HG02943 (cell line): ENCODE results near the gene SLC13A5.

Experiments
- ATAC-seq: cut with Tn5 transposase; IDR thresholded peaks from one replicate; pipeline ENCODE4 v1.9.1; 2021; ENCODE audit warnings: mild to moderate bottlenecking, low read depth, moderate library complexity; ENCODE audit not compliant: unreplicated experiment

The SLC13A5 gene

GRCh38 chr17:6684881-6685767 is 28.0 kb downstream of the SLC13A5 start:
- no peak for ATAC-seq

GRCh38 chr17:6684460-6684783 is 28.7 kb downstream of the SLC13A5 start:
- ATAC-seq = no peak

GRCh38 chr17:6683730-6684459 is 29.3 kb downstream of the SLC13A5 start:
- ATAC-seq = no peak

GRCh38 chr17:6683081-6683684 is 30.0 kb downstream of the SLC13A5 start:
- no peak for ATAC-seq

GRCh38 chr17:6682339-6682738 is 30.8 kb downstream of the SLC13A5 start:
- ATAC-seq = no peak

GRCh38 chr17:6681671-6682070 is 31.5 kb downstream of the SLC13A5 start:
- ATAC-seq = no peak

- no peak for ATAC-seq
Observed at GRCh38 chr17:6681176-6681575, 32.0 kb downstream of the SLC13A5 start.

- ATAC-seq = no peak
Observed at GRCh38 chr17:6679241-6679640, 33.9 kb downstream of the SLC13A5 start.

- no peak for ATAC-seq
Observed at GRCh38 chr17:6677946-6678345, 35.2 kb downstream of the SLC13A5 start.

GRCh38 chr17:6677158-6677831 is 35.9 kb downstream of the SLC13A5 start:
- no peak for ATAC-seq

- ATAC-seq = no peak
Observed at GRCh38 chr17:6676802-6677157, 36.4 kb downstream of the SLC13A5 start.

- no peak for ATAC-seq
Observed at GRCh38 chr17:6675201-6675825, 37.9 kb downstream of the SLC13A5 start.

- no peak for ATAC-seq
Observed at GRCh38 chr17:6674586-6674985, 38.6 kb downstream of the SLC13A5 start.

- ATAC-seq = no peak
Observed at GRCh38 chr17:6671431-6671830, 41.7 kb downstream of the SLC13A5 start.

GRCh38 chr17:6670999-6671398 is 42.2 kb downstream of the SLC13A5 start:
- ATAC-seq = no peak

GRCh38 chr17:6670571-6670970 is 42.6 kb downstream of the SLC13A5 start:
- no peak for ATAC-seq

GRCh38 chr17:6669479-6670212 is 43.5 kb downstream of the SLC13A5 start:
- ATAC-seq = no peak

GRCh38 chr17:6668727-6669425 is 44.3 kb downstream of the SLC13A5 start:
- no peak for ATAC-seq

- no peak for ATAC-seq
Observed at GRCh38 chr17:6668219-6668618, 45.0 kb downstream of the SLC13A5 start.
